GM23248 (cell line): ENCODE data around the gene ADAM12. TPM values are rescaled to one million over a fixed set of nuclear protein-coding genes. Genes with fewer than 3 reads are reported as not detected.

Source experiments
- DNase-seq: peaks from one replicate; pipeline ENCODE4 v3.0.0-alpha.2; 2015
- H2AFZ ChIP-seq: fragments of 200-600 bp; sonication (generic); 2 replicates; pipeline ENCODE4 v1.6.1; 2016; ENCODE audit warnings: antibody characterized with exemption
- H3F3A ChIP-seq: fragments of 200-600 bp; sonication (generic); 2 replicates; pipeline ENCODE4 v1.6.1; 2016; ENCODE audit warnings: mild to moderate bottlenecking, antibody characterized with exemption, mixed run types; ENCODE audit not compliant: insufficient read depth
- H3K27ac ChIP-seq: fragments of 200-600 bp; sonication (generic); 2 replicates; pipeline ENCODE4 v1.5.1; 2016; ENCODE audit warnings: mild to moderate bottlenecking
- H3K27me3 ChIP-seq: fragments of 200-600 bp; sonication (generic); replicated peaks from 2 replicates; pipeline ENCODE4 v1.6.1; 2016; ENCODE audit warnings: mild to moderate bottlenecking; ENCODE audit not compliant: insufficient read depth
- H3K36me3 ChIP-seq: fragments of 200-600 bp; sonication (generic); 2 replicates; pipeline ENCODE4 v1.6.1; 2016; ENCODE audit warnings: low read depth, mild to moderate bottlenecking
- H3K4me1 ChIP-seq: fragments of 200-600 bp; sonication (generic); 2 replicates; pipeline ENCODE4 v1.6.1; 2016; ENCODE audit warnings: mild to moderate bottlenecking; ENCODE audit not compliant: insufficient read depth
- H3K4me2 ChIP-seq: fragments of 200-600 bp; sonication (generic); one replicate; pipeline ENCODE4 v1.6.1; 2016; ENCODE audit warnings: mild to moderate bottlenecking; ENCODE audit not compliant: unreplicated experiment
- H3K4me3 ChIP-seq: fragments of 200-600 bp; sonication (generic); 2 replicates; pipeline ENCODE4 v1.5.1; 2016; ENCODE audit warnings: mild to moderate bottlenecking
- H3K79me2 ChIP-seq: fragments of 200-600 bp; sonication (generic); 2 replicates; pipeline ENCODE4 v1.6.1; 2016; ENCODE audit warnings: mild to moderate bottlenecking; ENCODE audit not compliant: insufficient read depth
- H3K9ac ChIP-seq: fragments of 200-600 bp; sonication (generic); 2 replicates; pipeline ENCODE4 v1.6.1; 2016; ENCODE audit warnings: mild to moderate bottlenecking
- H3K9me2 ChIP-seq: fragments of 200-600 bp; sonication (generic); 2 replicates; pipeline ENCODE4 v1.6.1; 2016; ENCODE audit warnings: mixed run types, mild to moderate bottlenecking, moderate library complexity; ENCODE audit not compliant: insufficient read depth
- H3K9me3 ChIP-seq: fragments of 200-600 bp; sonication (generic); one replicate; pipeline ENCODE4 v1.6.1; 2017; ENCODE audit warnings: low read depth
- H4K20me1 ChIP-seq: fragments of 200-600 bp; sonication (generic); 2 replicates; pipeline ENCODE4 v1.6.0; 2016; ENCODE audit not compliant: insufficient read depth
- EZH2 ChIP-seq: fragments of 200-600 bp; sonication (generic); IDR thresholded peaks from 2 replicates; pipeline ENCODE4 v1.6.1; 2018; ENCODE audit warnings: antibody characterized with exemption, mild to moderate bottlenecking; ENCODE audit not compliant: insufficient read depth, poor library complexity, severe bottlenecking
- EZH2phosphoT487 ChIP-seq: fragments of 200-600 bp; sonication (generic); IDR thresholded peaks from 2 replicates; pipeline ENCODE4 v1.6.1; 2018; ENCODE audit warnings: antibody characterized with exemption, moderate library complexity, mild to moderate bottlenecking, low read depth; ENCODE audit not compliant: insufficient read depth
- WGBS, 2 experiments: methylation state at CpG; one replicate each; pipeline ENCODE4 v1.1.6; 2015 to 2017; ENCODE audit warnings: low lambda C conversion rate in 2 of 2, low coverage in 1 of 2; ENCODE audit errors: missing lambda C conversion rate in 2 of 2; 5-methylcytosine and 5-hydroxymethylcytosine counted together
- in situ Hi-C: fragments of 300-500 bp; cut with MboI; formaldehyde crosslinking; loops from 2 replicates; pipeline ENCODE4 v1.15.0; 2020
- polyA plus RNA-seq: library from polyadenylated mRNA; unstranded; fragments of >200 nt; fragmentation: Nextera tagmentation; extraction: Ambion mirVana; gene quantifications from 2 replicates; pipeline ENCODE4 v1.2.1, GENCODE V29; 2016
- total RNA-seq: library from RNA; depleted of rRNA; stranded (reverse); fragments of >200 nt; shearing (Covaris generic); gene quantifications from 2 replicates; pipeline ENCODE4 v1.2.3, GENCODE V29; 2014

ADAM12 gene
- total and polyA plus RNA-seq, 2 experiments from 2014 or later, result 58.4 to 127 TPM

- Histone ChIP-seq H3K4me1 (0 out of 2 replicates have a peak, but pooled peaks cover 5% of the 10 kb centered on the region), H3K27ac (no peak overlapping the region), H3K9me2 (no peaks in the 10 kb centered on the region), H4K20me1 (no peaks in the 10 kb centered on the region), H3K9ac (no peak overlapping the region), H3K27me3 (no peaks in the 10 kb centered on the region), H3K36me3 (no peaks in the 10 kb centered on the region), H3F3A (no peaks in the 10 kb centered on the region), H3K79me2 (no peaks in the 10 kb centered on the region), H3K4me3 (no peak overlapping the region), H3K4me2 (no peak overlapping the region), H2AFZ (no peak overlapping the region), H3K9me3 (no peaks in the 10 kb centered on the region)
- WGBS, 2 experiments, result 72 to 77% methylated on average over 5 of the region's 5 CpGs
- peak; percentile 46 for DNase-seq
- TF ChIP-seq EZH2 (no peak), EZH2phosphoT487 (no peak)
- in situ Hi-C loops, result loop anchor here (10.0 to 25.0 kb wide), 3 partner anchors 399 to 752 kb away; partner anchors contain the start of gene ADAM12
Measured at GRCh38 chr10:125985557-125986240, 402.6 kb downstream of the ADAM12 start.

- Histone ChIP-seq H3K27me3 (no peaks in the 10 kb centered on the region), H3K79me2 (no peaks in the 10 kb centered on the region), H3K4me2 (no peak overlapping the region), H4K20me1 (no peaks in the 10 kb centered on the region), H3K9me2 (no peaks in the 10 kb centered on the region), H3K4me1 (0 out of 2 replicates have a peak, but pooled peaks cover 5% of the 10 kb centered on the region), H2AFZ (no peak overlapping the region), H3K9ac (no peak overlapping the region), H3K9me3 (no peaks in the 10 kb centered on the region), H3K27ac (no peak overlapping the region), H3K36me3 (no peaks in the 10 kb centered on the region), H3K4me3 (no peak overlapping the region), H3F3A (no peaks in the 10 kb centered on the region)
- TF ChIP-seq EZH2 (no peak), EZH2phosphoT487 (no peak)
- DNase-seq, result no peak
- 90 to 91% methylated on average over 6 of the region's 6 CpGs for whole genome bisulfite sequencing, 2 experiments
- in situ Hi-C loops, result loop anchor here (10.0 to 25.0 kb wide), 3 partner anchors 400 to 752 kb away; partner anchors contain the start of gene ADAM12
Measured at GRCh38 chr10:125984865-125985495, 403.3 kb downstream of the ADAM12 start.

- TF ChIP-seq EZH2phosphoT487, result no peak
- no peak for TF ChIP-seq EZH2
- Histone ChIP-seq H3K4me3 (no peak overlapping the region), H4K20me1 (no peaks in the 10 kb centered on the region), H3K9ac (no peak overlapping the region), H2AFZ (no peak overlapping the region), H3K27me3 (no peaks in the 10 kb centered on the region), H3F3A (no peaks in the 10 kb centered on the region), H3K4me2 (no peak overlapping the region), H3K36me3 (no peaks in the 10 kb centered on the region), H3K9me3 (no peaks in the 10 kb centered on the region), H3K79me2 (no peaks in the 10 kb centered on the region), H3K4me1 (0 out of 2 replicates have a peak, but pooled peaks cover 5% of the 10 kb centered on the region), H3K9me2 (no peaks in the 10 kb centered on the region), H3K27ac (no peak overlapping the region)
- DNase-seq, result no peak
- 86 to 89% methylated on average over 4 of the region's 4 CpGs for WGBS, 2 experiments
- in situ Hi-C loops, result loop anchor here (10.0 to 25.0 kb wide), 3 partner anchors 400 to 753 kb away; partner anchors contain the start of gene ADAM12
Measured at GRCh38 chr10:125984346-125984745, 403.9 kb downstream of the ADAM12 start.

- 97 to 98% methylated on average over 5 of the region's 5 CpGs for WGBS, 2 experiments
- no peak overlapping the region for H3K4me3 ChIP-seq
Measured at GRCh38 chr10:125983656-125984055, 404.6 kb downstream of the ADAM12 start.

More at GRCh38 chr10:125983656-125984055, 404.6 kb downstream of the ADAM12 start:
- Histone ChIP-seq H3K9ac (no peak overlapping the region), H3K27me3 (no peaks in the 10 kb centered on the region), H3K4me1 (0 out of 2 replicates have a peak, but pooled peaks cover 5% of the 10 kb centered on the region), H4K20me1 (no peaks in the 10 kb centered on the region), H2AFZ (no peak overlapping the region), H3K4me2 (no peak overlapping the region), H3K27ac (no peak overlapping the region), H3K9me3 (no peaks in the 10 kb centered on the region), H3K79me2 (no peaks in the 10 kb centered on the region), H3F3A (no peaks in the 10 kb centered on the region), H3K36me3 (no peaks in the 10 kb centered on the region), H3K9me2 (no peaks in the 10 kb centered on the region)
- in situ Hi-C loops, result loop anchor here (10.0 to 25.0 kb wide), 3 partner anchors 401 to 754 kb away; partner anchors contain the start of gene ADAM12
- TF ChIP-seq EZH2 (no peak), EZH2phosphoT487 (no peak)
- no peak for DNase-seq
